GM21717 (cell line): ENCODE measurements around the gene TMPRSS9.
A peak's percentile ranks its signal among the peaks of the same experiment; 100 is the strongest.

Experiments used
- ATAC-seq: cut with Tn5 transposase; IDR thresholded peaks from one replicate; pipeline ENCODE4 v1.9.1; 2021; ENCODE audit warnings: mild to moderate bottlenecking, moderate library complexity; ENCODE audit not compliant: unreplicated experiment

TMPRSS9 gene

GRCh38 chr19:2359992-2360685 is at the start of gene TMPRSS9:
TMPRSS9 (plus strand) TSS chr19:2360265; CDS start chr19:2389786, 29,521 bp downstream.
- ATAC-seq: no peak

- no peak for ATAC-seq
Observed at GRCh38 chr19:2311093-2311492, 49.0 kb upstream of the TMPRSS9 start.

- ATAC-seq: no peak
Observed at GRCh38 chr19:2312820-2313501, 47.1 kb upstream of the TMPRSS9 start.

GRCh38 chr19:2315121-2315817 is 44.8 kb upstream of the TMPRSS9 start:
- no peak for ATAC-seq

- no peak for ATAC-seq
Observed at GRCh38 chr19:2315818-2316353, 44.2 kb upstream of the TMPRSS9 start.

GRCh38 chr19:2317300-2317699 is 42.8 kb upstream of the TMPRSS9 start:
- no peak for ATAC-seq

GRCh38 chr19:2317756-2318155 is 42.3 kb upstream of the TMPRSS9 start:
- ATAC-seq: no peak

GRCh38 chr19:2318923-2319322 is 41.1 kb upstream of the TMPRSS9 start:
- ATAC-seq: no peak

GRCh38 chr19:2319551-2319950 is 40.5 kb upstream of the TMPRSS9 start:
- ATAC-seq: no peak

- no peak for ATAC-seq
Observed at GRCh38 chr19:2320049-2320448, 40.0 kb upstream of the TMPRSS9 start.

GRCh38 chr19:2320939-2321338 is 39.1 kb upstream of the TMPRSS9 start:
- no peak for ATAC-seq

GRCh38 chr19:2321565-2322283 is 38.3 kb upstream of the TMPRSS9 start:
- ATAC-seq: no peak

- no peak for ATAC-seq
Observed at GRCh38 chr19:2323707-2324106, 36.4 kb upstream of the TMPRSS9 start.

- no peak for ATAC-seq
Observed at GRCh38 chr19:2324220-2324948, 35.7 kb upstream of the TMPRSS9 start.

- ATAC-seq: no peak
Observed at GRCh38 chr19:2325281-2326046, 34.6 kb upstream of the TMPRSS9 start.

GRCh38 chr19:2326699-2327360 is 33.2 kb upstream of the TMPRSS9 start:
- ATAC-seq: no peak

GRCh38 chr19:2327773-2328400 is 32.2 kb upstream of the TMPRSS9 start:
- ATAC-seq: no peak

GRCh38 chr19:2328401-2329148 is 31.5 kb upstream of the TMPRSS9 start, which contains the start of the genes LSM7 and SPPL2B:
LSM7 (minus strand) TSS chr19:2328586; CDS start chr19:2328566, 20 bp downstream.
SPPL2B (plus strand) TSS chr19:2328684; CDS start chr19:2328710, 26 bp downstream.
- ATAC-seq: peak; percentile 42
